ENCODE results near the gene ABCG1.

ABCG1 gene

DNA sequence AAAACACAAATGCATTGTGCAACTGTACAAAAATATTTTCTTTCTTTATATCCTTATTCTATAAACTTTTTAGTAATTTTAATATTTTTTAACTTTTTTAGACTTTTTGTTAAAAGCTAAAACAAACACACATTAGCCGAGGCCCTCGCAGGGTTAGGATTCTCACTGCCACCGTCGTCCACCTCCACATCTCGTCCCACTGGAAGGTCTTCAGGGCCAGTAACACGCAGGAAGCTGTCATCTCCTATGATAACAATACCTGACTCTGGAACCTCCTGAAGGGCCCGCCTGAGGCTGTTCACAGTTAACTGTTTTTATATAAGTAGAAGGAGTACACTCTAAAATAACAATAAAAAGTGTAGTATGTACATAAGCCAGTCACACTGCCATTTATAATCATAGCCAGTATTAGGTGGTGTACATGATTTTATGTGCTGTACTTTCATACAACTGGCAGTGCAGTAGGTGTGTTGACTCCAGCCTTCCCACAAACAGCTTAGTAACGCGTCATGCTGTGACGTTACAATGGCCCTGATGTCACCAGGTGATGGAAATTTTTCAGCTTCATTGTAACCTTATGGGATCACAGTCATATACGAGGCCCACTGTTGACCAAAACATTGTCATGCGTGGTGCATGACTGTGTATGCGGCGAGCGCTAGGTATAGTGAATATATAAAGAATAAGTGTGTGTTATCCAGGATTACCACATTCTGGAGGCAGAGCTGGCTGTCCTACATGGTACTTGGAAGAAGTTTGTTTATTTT lies 123.0 kb downstream of the ABCG1 start:
- in situ Hi-C loops (cut with MboI; ENCODE audit: low sequenced_read_pairs) = no loop called here

DNA sequence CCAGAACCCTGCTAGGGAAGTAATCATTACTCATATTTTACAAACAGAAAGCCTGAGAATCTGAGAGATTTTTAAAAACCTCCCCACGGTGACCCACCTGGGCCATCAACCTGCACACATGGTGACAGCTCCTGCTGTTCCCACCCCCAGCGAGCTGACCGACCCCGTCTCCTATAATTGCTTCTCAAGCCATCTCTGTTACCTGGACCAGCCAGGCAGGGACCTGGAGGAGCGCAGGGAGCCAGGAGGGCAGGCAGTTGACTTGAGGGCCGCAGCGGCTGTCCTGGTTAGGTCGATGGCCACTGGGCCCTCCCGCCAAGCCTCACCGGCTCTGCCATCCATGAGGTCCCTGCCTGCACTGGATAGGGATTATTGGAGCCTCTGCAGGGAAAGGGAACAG lies 124.2 kb downstream of the ABCG1 start:
- in situ Hi-C loops (cut with MboI; ENCODE audit: low sequenced_read_pairs) = no loop called here

DNA sequence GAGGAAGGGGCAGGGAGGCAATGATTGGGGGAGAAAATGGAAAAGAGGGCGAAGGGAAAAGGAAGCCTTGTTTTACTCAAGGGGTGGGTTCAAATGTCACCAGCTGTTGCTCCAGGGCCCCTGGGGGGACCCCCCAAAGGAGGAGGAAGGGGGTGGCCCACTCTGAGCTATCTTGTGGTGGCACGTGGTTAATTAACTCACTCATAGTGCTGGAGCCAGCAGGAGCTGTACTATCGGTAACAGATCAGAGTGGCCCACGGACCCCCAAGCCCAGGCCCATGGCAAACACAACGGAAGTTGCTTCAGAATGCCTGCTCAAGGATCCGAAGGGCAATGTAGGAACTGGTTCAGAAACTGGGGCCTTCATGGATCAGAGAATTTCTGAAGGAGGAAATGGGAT lies 124.6 kb downstream of the ABCG1 start:
- in situ Hi-C loops (cut with MboI; ENCODE audit: low sequenced_read_pairs) = no loop called here

- in situ Hi-C loops (cut with MboI; ENCODE audit: low sequenced_read_pairs) = no loop called here
Measured at GRCh38 chr21:42343963-42344510, 125.1 kb downstream of the ABCG1 start.

GRCh38 chr21:42344631-42345030 lies 125.7 kb downstream of the ABCG1 start:
- in situ Hi-C loops (cut with MboI; ENCODE audit: low sequenced_read_pairs) = no loop called here

GRCh38 chr21:42346441-42346840 lies 127.5 kb downstream of the ABCG1 start:
- in situ Hi-C loops (cut with MboI; ENCODE audit: low sequenced_read_pairs) = no loop called here

Data from HL-60/S4 (cell line).